Body of pancreas (tissue), 4 donors: ENCODE data around the gene FAM124A. TPM values are rescaled to one million over a fixed set of nuclear protein-coding genes. Genes with fewer than 3 reads are reported as not detected.

ENCODE experiments used
- ATAC-seq: fragments of 150-250 bp; one replicate; pipeline ENCODE4 v1.9.1; 2016
- DNase-seq, 4 donors: peaks; one replicate each; pipeline ENCODE4 v3.0.0-alpha.2; 2019
- H3K27ac ChIP-seq, 4 donors: fragments of 200-600 bp; sonication (generic); 1 replicate in 3 of 4; 2 replicates in 1 of 4; pipeline versions ENCODE4 v1.5.1 to v1.6.1; 2016 to 2019; ENCODE audit warnings: mild to moderate bottlenecking in 1 of 4, mixed read lengths in 1 of 4, moderate library complexity in 1 of 4
- H3K27me3 ChIP-seq, 2 donors: fragments of 200-600 bp; sonication (generic); one replicate each; pipeline ENCODE4 v1.6.0; 2016; ENCODE audit warnings: mild to moderate bottlenecking in 1 of 2
- H3K36me3 ChIP-seq, 2 donors: fragments of 200-600 bp; sonication (generic); replicated peaks in 1 of 2; 2 replicates each; pipeline ENCODE4 v1.5.1; 2016; ENCODE audit warnings: low read depth in 2 of 2; ENCODE audit not compliant: insufficient read depth in 1 of 2
- H3K4me1 ChIP-seq: fragments of 200-600 bp; sonication (generic); one replicate; pipeline ENCODE4 v1.6.0; 2016
- H3K4me3 ChIP-seq, 2 donors: fragments of 200-600 bp; sonication (generic); 1 replicate in 1 of 2; 2 replicates in 1 of 2; pipeline ENCODE4 v1.5.1; 2016 to 2019
- H3K9me3 ChIP-seq, 3 donors: fragments of 200-600 bp; sonication (generic); 1 replicate in 2 of 3; 2 replicates in 1 of 3; pipeline ENCODE4 v1.5.1; 2016
- CTCF ChIP-seq, 7 experiments: fragments of 450-650 bp in 4 of 7; fragments of 200-600 bp in 3 of 7; sonication (generic) in 3 of 7; IDR thresholded peaks; one replicate each; pipeline ENCODE4 v1.5.1; 2016 to 2019; ENCODE audit warnings: antibody characterized with exemption in 7 of 7
- POLR2A ChIP-seq, 3 donors: fragments of 450-650 bp; IDR thresholded peaks; one replicate each; pipeline ENCODE4 v1.6.1; 2016; ENCODE audit warnings: antibody characterized with exemption in 3 of 3, mild to moderate bottlenecking in 2 of 3
- WGBS, 2 donors: methylation state at CpG; one replicate each; pipeline ENCODE4 v1.1.5; 2017; 5-methylcytosine and 5-hydroxymethylcytosine counted together
- intact Hi-C: fragments of 100-400 bp; cut with DNase I; formaldehyde crosslinking; loops from one replicate; pipeline ENCODE4 v1.15.1; 2023
- total RNA-seq, 2 donors: library from RNA; depleted of rRNA; stranded (reverse); fragments of >200 nt; gene quantifications; one replicate each; pipeline ENCODE4 v1.1.0, GENCODE V29; 2016

The FAM124A gene
- total RNA-seq, 2 donors from 2014 or later, result 0.78 to 2.0 TPM

DNA sequence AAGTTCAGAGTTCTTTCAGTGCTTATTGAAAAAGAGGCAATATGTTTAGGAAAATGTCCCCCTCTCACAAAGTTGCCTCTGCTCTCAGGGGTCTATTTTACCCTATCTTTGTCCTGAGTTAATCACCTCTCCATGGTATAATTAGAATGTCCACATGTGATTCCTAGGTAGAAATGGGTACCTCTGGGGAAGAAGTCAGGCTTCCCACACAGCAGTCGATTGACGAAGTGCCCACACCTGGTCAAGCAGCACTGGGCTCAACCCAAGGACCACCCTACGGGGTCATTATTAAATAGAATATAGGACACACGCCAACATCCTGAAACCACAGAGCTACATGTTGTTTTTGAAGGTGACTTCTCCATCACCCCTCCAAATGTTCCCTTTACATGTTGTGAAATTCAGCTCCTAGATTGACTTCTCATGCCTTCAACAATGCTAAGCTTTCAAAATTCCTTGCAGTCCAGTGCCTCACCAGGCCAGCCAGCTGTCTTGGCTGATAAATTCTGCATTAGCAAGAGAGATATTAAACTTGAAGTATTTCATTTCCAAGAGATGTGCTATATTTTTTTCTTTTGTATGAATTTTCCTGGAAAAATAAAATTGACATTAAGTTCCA is 43.6 kb upstream of the FAM124A start:
- Histone ChIP-seq H3K9me3 (no peaks in the 10 kb centered on the region), H3K4me1 (no peaks in the 10 kb centered on the region), H3K4me3 (no peak overlapping the region), H3K27ac (no peak overlapping the region), H3K27me3 (no peaks in the 10 kb centered on the region), H3K36me3 (no peaks in the 10 kb centered on the region)
- DNase-seq (no peak), ATAC-seq (no peak)
- WGBS, 2 donors, result 77 to 79% methylated on average over 4 of the region's 4 CpGs
- intact Hi-C loops, result no loop called here
- TF ChIP-seq CTCF (IDR thresholded peaks at IDR 0.05) (no peak), POLR2A (IDR thresholded peaks at IDR 0.05) (no peak)

GRCh38 chr13:51179432-51179971 is 42.7 kb upstream of the FAM124A start:
- intact Hi-C loops, result no loop called here
- Histone ChIP-seq H3K4me3 (no peak overlapping the region), H3K27me3 (no peaks in the 10 kb centered on the region), H3K9me3 (no peaks in the 10 kb centered on the region), H3K36me3 (no peaks in the 10 kb centered on the region), H3K4me1 (no peaks in the 10 kb centered on the region), H3K27ac (no peak overlapping the region)
- 49 to 58% methylated on average over 5 of the region's 5 CpGs for WGBS, 2 donors
- ATAC-seq, result no peak
- TF ChIP-seq POLR2A (IDR thresholded peaks at IDR 0.05), result no peak
- TF ChIP-seq CTCF (IDR thresholded peaks at IDR 0.05), result no peak
- no peak for DNase-seq

- Histone ChIP-seq H3K4me3 (no peak overlapping the region), H3K27ac (no peak overlapping the region), H3K9me3 (no peaks in the 10 kb centered on the region), H3K4me1 (no peaks in the 10 kb centered on the region), H3K27me3 (no peaks in the 10 kb centered on the region), H3K36me3 (no peaks in the 10 kb centered on the region)
- intact Hi-C loops, result no loop called here
- ATAC-seq, result no peak
- 22 to 29% methylated on average over 2 of the region's 2 CpGs for WGBS, 2 donors
- DNase-seq, result no peak
- TF ChIP-seq CTCF (IDR thresholded peaks at IDR 0.05) (no peak), POLR2A (IDR thresholded peaks at IDR 0.05) (no peak)
These were observed 41.2 kb upstream of the FAM124A start for GRCh38 chr13:51180853-51181511.

GRCh38 chr13:51181786-51182383 is 40.3 kb upstream of the FAM124A start:
- no peak for ATAC-seq
- Histone ChIP-seq H3K4me1 (no peaks in the 10 kb centered on the region), H3K9me3 (no peaks in the 10 kb centered on the region), H3K27me3 (no peaks in the 10 kb centered on the region), H3K36me3 (no peaks in the 10 kb centered on the region), H3K27ac (no peak overlapping the region), H3K4me3 (no peak overlapping the region)
- TF ChIP-seq POLR2A (IDR thresholded peaks at IDR 0.05), result no peak
- intact Hi-C loops, result no loop called here
- DNase-seq, result no peak
- WGBS, 2 donors, result 56 to 64% methylated on average over 4 of the region's 4 CpGs

- whole genome bisulfite sequencing, 2 donors, result 84 to 86% methylated on average over 12 of the region's 12 CpGs
- TF ChIP-seq POLR2A (IDR thresholded peaks at IDR 0.05) (no peak), CTCF (IDR thresholded peaks at IDR 0.05) (no peak)
- DNase-seq, result no peak
- Histone ChIP-seq H3K36me3 (no peaks in the 10 kb centered on the region), H3K4me3 (no peak overlapping the region), H3K27me3 (no peaks in the 10 kb centered on the region), H3K27ac (no peak overlapping the region), H3K9me3 (no peaks in the 10 kb centered on the region), H3K4me1 (no peaks in the 10 kb centered on the region)
- intact Hi-C loops, result no loop called here
- ATAC-seq, result no peak
These were observed 30.5 kb upstream of the FAM124A start for GRCh38 chr13:51191743-51192142.
